ENCODE results near the gene CAPN5. TPM values are rescaled to one million over a fixed set of nuclear protein-coding genes. Genes with fewer than 3 reads are reported as not detected.

The CAPN5 gene
- total and polyA plus RNA-seq, 2 of the 8 experiments (the other 6 are each of a cell fraction or from before 2014, with no cell fraction given), result 21.5 to 22.4 TPM

DNA sequence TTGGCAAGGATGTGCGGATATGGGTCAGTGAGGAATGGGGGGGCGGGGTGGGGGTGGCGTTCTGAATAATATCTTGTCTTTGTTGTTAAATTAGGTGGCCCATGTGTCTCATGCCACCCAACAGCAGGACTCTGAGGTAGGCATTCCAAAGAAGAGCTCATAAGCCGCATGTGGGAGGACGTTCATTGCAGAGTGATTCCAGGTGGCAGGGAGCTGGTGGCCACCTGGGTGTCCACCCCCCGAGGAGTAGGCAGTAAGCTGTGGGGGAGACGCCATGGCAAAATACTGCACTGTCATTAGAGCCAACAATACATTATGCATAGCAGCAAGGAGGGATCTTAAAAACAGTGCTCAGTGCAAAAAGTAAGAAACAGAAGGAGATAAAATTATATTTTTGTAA lies 14.3 kb upstream of the CAPN5 start (continued):
- TF ChIP-seq KDM4A (IDR thresholded peaks at IDR 0.05; ENCODE audit: low read depth, low read length, severe bottlenecking), result no peak
